Fibroblast of skin of back (primary cell): ENCODE results near the gene PRR18. TPM values are rescaled to one million over a fixed set of nuclear protein-coding genes. Genes with fewer than 3 reads are reported as not detected.
A peak's percentile ranks its signal among the peaks of the same experiment; 100 is the strongest.
"Not testable (repeated sequence)": the region's sequence is repeated elsewhere in the genome, so short reads cannot be mapped to it uniquely, and the experiment has no call there.

ENCODE experiments used
- DNase-seq: peaks from one replicate; pipeline ENCODE4 v3.0.0-alpha.2; 2013
- polyA plus RNA-seq, 2 experiments: library from polyadenylated mRNA; unstranded; fragments of 120-200 nt; gene quantifications; one replicate each; pipeline ENCODE4 v1.2.1, GENCODE V29; 2013; ENCODE audit not compliant: insufficient read length in 2 of 2

The PRR18 gene
- polyA plus RNA-seq (2013, experiment 1 of 2; ENCODE audit: insufficient read length) = not detected
- not detected for polyA plus RNA-seq (2013, experiment 2 of 2; ENCODE audit: insufficient read length)

- no peak for DNase-seq
These were observed at the start of gene PRR18 for GRCh38 chr6:166308033-166308768. TSS of gene PRR18 (minus strand) at chr6:166308392. CDS start at chr6:166308142, 250 bp downstream.

- DNase-seq = no peak
These were observed 47.4 kb upstream of the PRR18 start for GRCh38 chr6:166355552-166355951.

- no peak for DNase-seq
These were observed 46.8 kb upstream of the PRR18 start for GRCh38 chr6:166354965-166355364.

- DNase-seq = no peak
These were observed 46.0 kb upstream of the PRR18 start for GRCh38 chr6:166354143-166354542.

- no peak for DNase-seq
These were observed 45.3 kb upstream of the PRR18 start for GRCh38 chr6:166353507-166353906.

- no peak for DNase-seq
These were observed 44.7 kb upstream of the PRR18 start for GRCh38 chr6:166352923-166353322.

GRCh38 chr6:166351715-166352285 lies 43.6 kb upstream of the PRR18 start:
- DNase-seq = no peak

- no peak for DNase-seq
These were observed 40.2 kb upstream of the PRR18 start for GRCh38 chr6:166348305-166348949.

GRCh38 chr6:166346965-166347364 lies 38.8 kb upstream of the PRR18 start:
- DNase-seq = no peak

- no peak for DNase-seq
These were observed 38.3 kb upstream of the PRR18 start for GRCh38 chr6:166346449-166346848.

- DNase-seq = not testable (repeated sequence)
These were observed 37.5 kb upstream of the PRR18 start for GRCh38 chr6:166345672-166346071.

GRCh38 chr6:166344921-166345320 lies 36.7 kb upstream of the PRR18 start:
- not testable (repeated sequence) for DNase-seq

- DNase-seq = peak; percentile 23
These were observed 36.0 kb upstream of the PRR18 start for GRCh38 chr6:166344240-166344639.

GRCh38 chr6:166343150-166343487 lies 34.9 kb upstream of the PRR18 start:
- DNase-seq = peak; percentile 1

- DNase-seq = peak; percentile 79
These were observed 34.4 kb upstream of the PRR18 start, which contains the start of gene SFT2D1 for GRCh38 chr6:166342349-166343149. TSS of gene SFT2D1 (minus strand) at chr6:166342545. CDS start at chr6:166342481, 64 bp downstream.

- peak; percentile 15 for DNase-seq
These were observed 33.8 kb upstream of the PRR18 start for GRCh38 chr6:166341977-166342348.

GRCh38 chr6:166341464-166341863 lies 33.3 kb upstream of the PRR18 start:
- DNase-seq = no peak

- DNase-seq = no peak
These were observed 30.7 kb upstream of the PRR18 start for GRCh38 chr6:166338854-166339253.

- DNase-seq = no peak
These were observed 28.7 kb upstream of the PRR18 start for GRCh38 chr6:166336847-166337246.

- no peak for DNase-seq
These were observed 27.4 kb upstream of the PRR18 start for GRCh38 chr6:166335378-166336302.

GRCh38 chr6:166334878-166335277 lies 26.7 kb upstream of the PRR18 start:
- DNase-seq = no peak
